Ishikawa (cell line): ENCODE results near the gene PTPRN2.

Experiments
- CEBPB ChIP-seq: IDR thresholded peaks from 2 replicates; pipeline ENCODE4 v1.6.1; 2012
- CREB1 ChIP-seq: IDR thresholded peaks from 2 replicates; pipeline ENCODE4 v1.6.1; 2012; ENCODE audit warnings: low read depth
- EGR1 ChIP-seq: IDR thresholded peaks from 2 replicates; pipeline ENCODE4 v1.6.1; 2012
- EP300 ChIP-seq: IDR thresholded peaks from 2 replicates; pipeline ENCODE4 v1.6.1; 2012; ENCODE audit warnings: borderline replicate concordance
- FOXM1 ChIP-seq: IDR thresholded peaks from 2 replicates; pipeline ENCODE4 v1.6.1; 2012; ENCODE audit warnings: low read depth, borderline replicate concordance
- NFIC ChIP-seq: IDR thresholded peaks from 2 replicates; pipeline ENCODE4 v1.6.1; 2012
- RAD21 ChIP-seq: IDR thresholded peaks from 2 replicates; pipeline ENCODE4 v1.6.1; 2012; ENCODE audit warnings: low read depth
- REST ChIP-seq: IDR thresholded peaks from 2 replicates; pipeline ENCODE4 v1.6.1; 2012; ENCODE audit warnings: low read depth, mild to moderate bottlenecking
- TAF1 ChIP-seq: IDR thresholded peaks from 2 replicates; pipeline ENCODE4 v1.6.1; 2012; ENCODE audit warnings: low read depth, mild to moderate bottlenecking
- TCF12 ChIP-seq: IDR thresholded peaks from 2 replicates; pipeline ENCODE4 v1.6.1; 2012; ENCODE audit warnings: low read depth
- TEAD4 ChIP-seq: IDR thresholded peaks from 2 replicates; pipeline ENCODE4 v1.6.1; 2012
- YY1 ChIP-seq: IDR thresholded peaks from 2 replicates; pipeline ENCODE4 v1.6.1; 2012; ENCODE audit warnings: low read depth
- ZBTB7A ChIP-seq: IDR thresholded peaks from 2 replicates; pipeline ENCODE4 v1.6.1; 2012; ENCODE audit warnings: low read depth
- TF ChIP-seq, protein P1 (sequence below): IDR thresholded peaks from 2 replicates; pipeline ENCODE4 v1.6.1; 2012
- TF ChIP-seq, protein P2 (sequence below): IDR thresholded peaks from 2 replicates; pipeline ENCODE4 v1.6.1; 2012

Gene PTPRN2

DNA sequence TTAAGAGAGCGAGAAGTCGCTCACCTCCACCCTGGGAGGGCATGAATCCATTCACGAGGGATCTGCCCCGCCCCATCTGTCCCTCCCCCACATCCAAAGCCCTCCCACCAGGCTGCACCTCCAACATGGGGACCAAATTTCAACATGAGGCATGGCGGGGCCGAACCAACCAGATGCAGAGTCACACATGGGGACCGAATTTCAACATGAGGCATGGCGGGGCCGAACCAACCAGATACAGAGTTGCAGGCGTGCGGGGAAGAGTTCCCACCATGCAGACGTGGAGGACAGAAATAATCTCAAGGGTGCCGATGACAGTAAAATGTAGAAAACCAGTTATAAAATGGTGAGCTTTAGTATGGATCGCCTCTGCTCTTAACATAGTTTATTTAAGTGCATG is 686.5 kb downstream of the PTPRN2 start:
- TF ChIP-seq EGR1 (no peak), TEAD4 (no peak), YY1 (no peak), RAD21 (no peak), EP300 (no peak), ZBTB7A (no peak), CEBPB (no peak), NFIC (no peak)
- TF ChIP-seq, protein P1, sequence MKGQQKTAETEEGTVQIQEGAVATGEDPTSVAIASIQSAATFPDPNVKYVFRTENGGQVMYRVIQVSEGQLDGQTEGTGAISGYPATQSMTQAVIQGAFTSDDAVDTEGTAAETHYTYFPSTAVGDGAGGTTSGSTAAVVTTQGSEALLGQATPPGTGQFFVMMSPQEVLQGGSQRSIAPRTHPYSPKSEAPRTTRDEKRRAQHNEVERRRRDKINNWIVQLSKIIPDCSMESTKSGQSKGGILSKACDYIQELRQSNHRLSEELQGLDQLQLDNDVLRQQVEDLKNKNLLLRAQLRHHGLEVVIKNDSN = no peak
- TF ChIP-seq, protein P2, sequence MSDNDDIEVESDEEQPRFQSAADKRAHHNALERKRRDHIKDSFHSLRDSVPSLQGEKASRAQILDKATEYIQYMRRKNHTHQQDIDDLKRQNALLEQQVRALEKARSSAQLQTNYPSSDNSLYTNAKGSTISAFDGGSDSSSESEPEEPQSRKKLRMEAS = no peak

- TF ChIP-seq NFIC = no peak
- no peak for TF ChIP-seq EP300
- TF ChIP-seq, protein P2 = no peak
- no peak for TF ChIP-seq RAD21
- no peak for TF ChIP-seq TEAD4
- no peak for TF ChIP-seq CEBPB
- no peak for TF ChIP-seq REST
- no peak for TF ChIP-seq TAF1
- no peak for TF ChIP-seq FOXM1
- TF ChIP-seq TCF12 = no peak
- no peak for TF ChIP-seq EGR1
- no peak for TF ChIP-seq YY1
- TF ChIP-seq ZBTB7A = no peak
- TF ChIP-seq CREB1 = no peak
- TF ChIP-seq, protein P1 = no peak
Measured at GRCh38 chr7:157900556-157900955, 687.1 kb downstream of the PTPRN2 start.

DNA sequence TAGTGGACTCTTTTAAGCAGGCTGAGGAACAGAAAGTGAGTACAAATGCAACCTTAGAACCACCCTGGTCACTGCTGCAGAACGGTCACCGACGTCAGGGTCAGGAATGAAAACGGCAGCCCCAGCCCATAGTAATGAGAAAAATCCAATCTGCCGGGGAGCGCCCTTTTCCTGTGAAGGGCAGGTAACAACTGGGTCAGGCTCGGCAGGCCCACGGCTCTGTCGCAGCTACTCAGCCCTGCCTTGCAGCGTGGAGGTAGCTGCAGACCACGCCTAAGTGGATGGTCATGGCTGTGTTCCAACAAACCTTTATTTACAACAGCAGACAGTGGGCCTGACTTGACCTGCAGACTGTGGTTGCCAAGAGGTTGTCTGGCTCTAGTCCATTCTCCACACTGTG is 687.6 kb downstream of the PTPRN2 start:
- TF ChIP-seq, protein P1 = no peak

GRCh38 chr7:157898802-157899505 is 688.7 kb downstream of the PTPRN2 start:
- TF ChIP-seq NFIC (no peak), EGR1 (no peak), EP300 (no peak), YY1 (no peak), TEAD4 (no peak), FOXM1 (no peak), RAD21 (no peak), REST (no peak), CEBPB (no peak), CREB1 (no peak), ZBTB7A (no peak), TAF1 (no peak), TCF12 (no peak)
- TF ChIP-seq, protein P2 = no peak
- TF ChIP-seq, protein P1 = no peak

GRCh38 chr7:157898261-157898660 is 689.4 kb downstream of the PTPRN2 start:
- TF ChIP-seq REST = no peak
- no peak for TF ChIP-seq CREB1
- TF ChIP-seq YY1 = no peak
- TF ChIP-seq EP300 = no peak
- TF ChIP-seq CEBPB = no peak
- TF ChIP-seq FOXM1 = no peak
- TF ChIP-seq ZBTB7A = no peak
- TF ChIP-seq, protein P2 = no peak
- no peak for TF ChIP-seq EGR1
- TF ChIP-seq NFIC = no peak
- TF ChIP-seq TEAD4 = no peak
- no peak for TF ChIP-seq RAD21
- TF ChIP-seq, protein P1 = no peak
- TF ChIP-seq TCF12 = no peak
